Vagina (tissue), 2 donors: ENCODE data around the gene TECTA. TPM values are rescaled to one million over a fixed set of nuclear protein-coding genes. Genes with fewer than 3 reads are reported as not detected.
"Not testable (repeated sequence)": the region's sequence is repeated elsewhere in the genome, so short reads cannot be mapped to it uniquely, and the experiment has no call there.

Source experiments
- DNase-seq, 2 donors: peaks; one replicate each; pipeline ENCODE4 v3.0.0-alpha.2; 2017; ENCODE audit errors: extremely low spot score in 2 of 2
- H3K27ac ChIP-seq: fragments of 200-600 bp; sonication (generic); one replicate; pipeline ENCODE4 v1.5.1; 2019
- H3K27me3 ChIP-seq: fragments of 200-600 bp; sonication (generic); one replicate; pipeline ENCODE4 v1.5.1; 2019
- H3K36me3 ChIP-seq, 2 donors: fragments of 200-600 bp; sonication (generic); one replicate each; pipeline ENCODE4 v1.5.1; 2017 to 2019
- H3K4me1 ChIP-seq: fragments of 200-600 bp; sonication (generic); one replicate; pipeline ENCODE4 v1.5.1; 2019
- H3K4me3 ChIP-seq, 2 donors: fragments of 200-600 bp; sonication (generic); 1 replicate in 1 of 2; 2 replicates in 1 of 2; pipeline ENCODE4 v1.5.1; 2016 to 2019
- H3K9me3 ChIP-seq: fragments of 200-600 bp; sonication (generic); one replicate; pipeline ENCODE4 v1.5.1; 2019
- POLR2A ChIP-seq, 2 donors: fragments of 450-650 bp; IDR thresholded peaks; one replicate each; pipeline ENCODE4 v1.6.1; 2017; ENCODE audit warnings: antibody characterized with exemption in 2 of 2, mild to moderate bottlenecking in 2 of 2, moderate library complexity in 2 of 2
- POLR2AphosphoS5 ChIP-seq, 2 donors: sonication (generic); formaldehyde crosslinking; IDR thresholded peaks; one replicate each; pipeline ENCODE4 v1.9.0; 2017; ENCODE audit warnings: antibody characterized with exemption in 2 of 2, mild to moderate bottlenecking in 2 of 2, low read depth in 1 of 2; ENCODE audit not compliant: insufficient read depth in 1 of 2
- intact Hi-C: fragments of 100-400 bp; cut with DNase I; formaldehyde crosslinking; loops from one replicate; pipeline ENCODE4 v1.15.1; 2023
- total RNA-seq: library from RNA; depleted of rRNA; stranded (reverse); fragments of >200 nt; gene quantifications from one replicate; pipeline ENCODE4 v1.2.3, GENCODE V29; 2016
- TF ChIP-seq, protein P1 (sequence below), 3 experiments: fragments of 450-650 bp in 2 of 3; fragments of 200-600 bp in 1 of 3; sonication (generic) in 1 of 3; IDR thresholded peaks; one replicate each; pipeline ENCODE4 v1.5.1; 2017 to 2019; ENCODE audit warnings: antibody characterized with exemption in 3 of 3, mild to moderate bottlenecking in 2 of 3, moderate library complexity in 2 of 3

Gene TECTA
- total RNA-seq, 1 donor from 2014 or later: 1.2 TPM

DNA sequence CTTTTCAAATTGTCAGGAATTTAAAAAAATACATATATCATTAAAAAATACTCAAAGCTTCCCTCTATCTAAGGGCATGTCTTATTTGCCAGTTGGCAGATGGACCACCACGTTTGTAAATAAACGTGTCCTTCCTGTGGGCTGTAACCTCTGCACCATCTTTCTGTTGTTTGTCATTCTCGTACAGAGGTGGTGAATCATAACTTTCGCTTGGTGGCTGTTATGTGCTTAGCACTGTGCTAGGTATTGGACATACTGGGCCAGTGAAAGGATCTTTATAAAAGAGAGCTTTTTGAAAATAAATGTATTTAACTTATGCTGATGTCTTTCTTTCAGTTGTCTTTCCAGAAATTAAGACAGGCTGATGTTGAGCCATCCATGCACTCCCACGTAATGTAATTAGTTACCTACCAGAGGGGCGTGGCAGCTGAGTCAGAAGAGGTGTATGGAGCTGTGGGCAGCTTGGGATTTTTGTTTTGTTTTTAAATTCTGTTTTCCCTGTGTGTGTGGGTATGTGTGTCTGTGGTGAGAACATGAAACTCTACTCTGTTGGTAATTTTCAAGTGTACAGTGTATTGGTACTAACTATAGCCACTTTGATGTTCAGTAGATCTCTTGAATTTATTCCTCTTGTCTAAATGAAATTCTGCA lies 62.7 kb downstream of the TECTA start:
- TF ChIP-seq, protein P1, sequence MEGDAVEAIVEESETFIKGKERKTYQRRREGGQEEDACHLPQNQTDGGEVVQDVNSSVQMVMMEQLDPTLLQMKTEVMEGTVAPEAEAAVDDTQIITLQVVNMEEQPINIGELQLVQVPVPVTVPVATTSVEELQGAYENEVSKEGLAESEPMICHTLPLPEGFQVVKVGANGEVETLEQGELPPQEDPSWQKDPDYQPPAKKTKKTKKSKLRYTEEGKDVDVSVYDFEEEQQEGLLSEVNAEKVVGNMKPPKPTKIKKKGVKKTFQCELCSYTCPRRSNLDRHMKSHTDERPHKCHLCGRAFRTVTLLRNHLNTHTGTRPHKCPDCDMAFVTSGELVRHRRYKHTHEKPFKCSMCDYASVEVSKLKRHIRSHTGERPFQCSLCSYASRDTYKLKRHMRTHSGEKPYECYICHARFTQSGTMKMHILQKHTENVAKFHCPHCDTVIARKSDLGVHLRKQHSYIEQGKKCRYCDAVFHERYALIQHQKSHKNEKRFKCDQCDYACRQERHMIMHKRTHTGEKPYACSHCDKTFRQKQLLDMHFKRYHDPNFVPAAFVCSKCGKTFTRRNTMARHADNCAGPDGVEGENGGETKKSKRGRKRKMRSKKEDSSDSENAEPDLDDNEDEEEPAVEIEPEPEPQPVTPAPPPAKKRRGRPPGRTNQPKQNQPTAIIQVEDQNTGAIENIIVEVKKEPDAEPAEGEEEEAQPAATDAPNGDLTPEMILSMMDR (IDR thresholded peaks at IDR 0.05): no peak
- TF ChIP-seq POLR2AphosphoS5 (IDR thresholded peaks at IDR 0.05; ENCODE audit: insufficient read depth in 1 of 2, low read depth in 1 of 2) (no peak), POLR2A (IDR thresholded peaks at IDR 0.05) (no peak)
- no peaks in the 10 kb centered on the region for H3K27me3 ChIP-seq
- no peaks in the 10 kb centered on the region for H3K9me3 ChIP-seq
- H3K4me3 ChIP-seq: no peak overlapping the region
- H3K36me3 ChIP-seq: no peaks in the 10 kb centered on the region
- H3K4me1 ChIP-seq: no peaks in the 10 kb centered on the region
- DNase-seq: no peak
- intact Hi-C loops: no loop called here
- no peak overlapping the region for H3K27ac ChIP-seq

DNA sequence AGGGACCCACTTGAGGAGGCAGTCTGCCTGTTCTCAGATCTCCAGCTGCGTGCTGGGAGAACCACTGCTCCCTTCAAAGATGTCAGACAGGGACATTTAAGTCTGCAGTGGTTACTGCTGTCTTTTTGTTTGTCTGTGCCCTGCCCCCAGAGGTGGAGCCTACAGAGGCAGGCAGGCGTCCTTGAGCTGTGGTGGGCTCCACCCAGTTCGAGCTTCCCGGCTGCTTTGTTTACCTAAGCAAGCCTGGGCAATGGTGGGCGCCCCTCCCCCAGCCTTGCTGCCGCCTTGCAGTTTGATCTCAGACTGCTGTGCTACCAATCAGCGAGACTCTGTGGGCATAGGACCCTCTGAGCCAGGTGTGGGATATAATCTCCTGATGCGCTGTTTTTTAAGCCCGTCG lies 76.6 kb downstream of the TECTA start:
- H3K9me3 ChIP-seq, H3K4me3 ChIP-seq, H3K36me3 ChIP-seq, H3K27ac ChIP-seq, H3K4me1 ChIP-seq, DNase-seq, intact Hi-C loops, H3K27me3 ChIP-seq: not testable (repeated sequence)

DNA sequence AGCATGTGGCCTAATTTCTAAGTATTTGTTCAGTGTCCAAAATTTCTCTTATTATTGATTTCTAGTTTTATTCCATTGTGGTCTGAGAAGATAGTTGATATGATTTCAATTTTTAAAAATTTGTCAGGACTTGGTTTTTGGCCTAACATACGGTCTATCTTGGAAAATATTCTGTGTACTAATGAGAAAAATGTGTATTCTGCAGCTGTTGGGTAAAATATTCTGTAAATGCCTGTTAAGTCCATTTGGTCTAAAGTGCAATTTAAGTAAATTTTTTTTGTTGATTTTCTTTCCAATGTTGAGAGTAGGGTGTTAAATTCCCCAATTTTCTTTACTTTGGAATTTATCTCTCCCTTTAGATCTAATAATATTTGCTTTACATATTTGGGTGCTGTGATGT lies 78.3 kb downstream of the TECTA start:
- no peak overlapping the region for H3K27ac ChIP-seq
- H3K27me3 ChIP-seq: no peaks in the 10 kb centered on the region
- no peaks in the 10 kb centered on the region for H3K36me3 ChIP-seq
- intact Hi-C loops: no loop called here
- peaks cover 3% of the 10 kb centered on the region for H3K9me3 ChIP-seq
- no peak overlapping the region for H3K4me3 ChIP-seq
- DNase-seq: no peak
- no peaks in the 10 kb centered on the region for H3K4me1 ChIP-seq
- TF ChIP-seq POLR2A (IDR thresholded peaks at IDR 0.05): no peak
- TF ChIP-seq, protein P1 (IDR thresholded peaks at IDR 0.05): no peak
- TF ChIP-seq POLR2AphosphoS5 (IDR thresholded peaks at IDR 0.05; ENCODE audit: insufficient read depth in 1 of 2, low read depth in 1 of 2): no peak

DNA sequence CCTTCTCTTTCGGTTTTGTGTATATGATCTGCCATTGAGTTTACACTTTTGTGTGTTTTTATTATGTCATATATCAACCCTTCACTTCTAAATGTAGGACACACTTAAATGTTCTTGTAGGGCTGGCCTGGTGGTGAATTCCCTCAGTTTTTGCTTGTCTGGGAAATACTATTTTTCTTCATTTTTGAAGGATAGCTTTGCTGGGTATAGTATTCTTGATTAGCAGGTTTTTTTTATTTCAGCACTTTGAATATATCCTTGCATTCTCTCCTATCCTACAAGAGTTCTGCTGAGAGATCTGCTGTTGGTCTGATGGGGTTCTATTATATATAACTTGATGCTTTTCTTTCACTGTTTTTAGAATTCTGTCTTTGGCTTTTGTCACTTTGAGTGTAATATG lies 79.1 kb downstream of the TECTA start:
- no peak for DNase-seq
- no peaks in the 10 kb centered on the region for H3K36me3 ChIP-seq
- no peak overlapping the region for H3K4me3 ChIP-seq
- TF ChIP-seq, protein P1 (IDR thresholded peaks at IDR 0.05): no peak
- no peak for TF ChIP-seq POLR2A (IDR thresholded peaks at IDR 0.05)
- no peak for TF ChIP-seq POLR2AphosphoS5 (IDR thresholded peaks at IDR 0.05; ENCODE audit: insufficient read depth in 1 of 2, low read depth in 1 of 2)
- H3K9me3 ChIP-seq: peaks cover 3% of the 10 kb centered on the region
- no peaks in the 10 kb centered on the region for H3K4me1 ChIP-seq
- intact Hi-C loops: no loop called here
- H3K27me3 ChIP-seq: no peaks in the 10 kb centered on the region
- H3K27ac ChIP-seq: no peak overlapping the region

DNA sequence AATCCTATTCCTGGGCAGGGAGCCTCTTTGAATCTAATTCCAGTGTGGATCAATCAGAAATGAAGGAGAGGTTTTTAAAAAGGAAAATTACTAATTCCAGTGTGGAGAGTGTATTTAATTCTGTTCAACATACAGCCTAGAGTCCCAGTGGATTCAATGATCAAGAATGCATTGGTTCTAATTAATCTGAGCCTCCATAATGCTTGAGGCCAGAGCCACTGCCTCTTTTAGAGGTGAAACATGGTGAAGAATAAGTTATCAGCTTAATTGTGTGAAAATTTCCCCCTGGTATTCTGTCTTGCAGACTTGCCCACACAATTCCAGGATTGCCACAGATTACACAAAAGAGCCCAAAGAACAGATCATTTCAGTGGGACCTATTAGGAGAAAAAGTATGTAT lies 87.7 kb downstream of the TECTA start:
- intact Hi-C loops: no loop called here
- Histone ChIP-seq H3K27me3 (no peaks in the 10 kb centered on the region), H3K9me3 (no peaks in the 10 kb centered on the region), H3K36me3 (no peaks in the 10 kb centered on the region), H3K4me3 (no peak overlapping the region), H3K4me1 (no peaks in the 10 kb centered on the region), H3K27ac (no peak overlapping the region)
- DNase-seq: no peak
- TF ChIP-seq POLR2A (IDR thresholded peaks at IDR 0.05) (no peak), POLR2AphosphoS5 (IDR thresholded peaks at IDR 0.05; ENCODE audit: insufficient read depth in 1 of 2, low read depth in 1 of 2) (no peak)
- TF ChIP-seq, protein P1 (IDR thresholded peaks at IDR 0.05): no peak
